K562 (cell line): ENCODE data around the gene TNFAIP8L2. TPM values are rescaled to one million over a fixed set of nuclear protein-coding genes. Genes with fewer than 3 reads are reported as not detected.

Source experiments
- ATAC-seq: fragments of 200-7000 bp; cut with Tn5 transposase; 3 replicates; pipeline ENCODE4 v1.9.1; 2020; ENCODE audit warnings: moderate library complexity
- BruUV-seq: library from RNA; stranded (reverse); fragments of 400-500 nt; replicated peaks from 2 replicates; lab custom pipeline; 2021; lab: Mats Ljungman, UMichigan
- CTCF ChIA-PET: fragments of 300-600 bp; formaldehyde crosslinking; extraction: SDS; loops from one replicate; lab custom pipeline; 2021; ENCODE audit warnings: low intra/inter-chr PET ratio; lab: Yijun Ruan, JAX
- POLR2A ChIA-PET: fragments of 300-600, 350-650 bp; sonication (Branson Sonifier 250); formaldehyde crosslinking; extraction: SDS; loops from one replicate; lab custom pipeline; 2021; ENCODE audit warnings: antibody characterized with exemption, inconsistent platforms; lab: Yijun Ruan, JAX
- DNase-seq, 4 experiments: peaks; one replicate each; pipeline versions ENCODE4 v3.0.0 to v3.0.0-alpha.2; 2011 to 2018; ENCODE audit warnings: low spot score in 3 of 4, mixed read lengths in 3 of 4; ENCODE audit errors: extremely low read depth in 1 of 4
- FAIRE-seq: peaks from 2 replicates; lab custom pipeline; 2011; peaks lifted over from hg19 to GRCh38; lab: Jason Lieb, UNC
- H2AFZ ChIP-seq: 2 replicates; pipeline ENCODE4 v1.6.0; 2011; ENCODE audit warnings: low read depth, low read length, control low read depth, inconsistent platforms
- H3K27ac ChIP-seq: fragments of 200-600 bp; 3 replicates; pipeline ENCODE4 v1.8.0; 2011; ENCODE audit warnings: low read depth, mild to moderate bottlenecking, control low read depth, inconsistent platforms, low read length, moderate library complexity, mixed read lengths; ENCODE audit errors: extremely low read depth
- H3K27me3 ChIP-seq, 2 experiments: fragments of 300-600 bp in 1 of 2; 2 replicates in 1 of 2; 3 replicates in 1 of 2; pipeline versions ENCODE4 v1.6.0 to v1.8.0; 2011; ENCODE audit warnings: inconsistent platforms in 2 of 2, low read length in 2 of 2, mild to moderate bottlenecking in 1 of 2, mixed read lengths in 1 of 2, moderate library complexity in 1 of 2; ENCODE audit not compliant: control insufficient read depth in 2 of 2, insufficient read depth in 2 of 2
- H3K36me3 ChIP-seq: fragments of 300-600 bp; 3 replicates; pipeline ENCODE4 v1.8.0; 2011; ENCODE audit warnings: mild to moderate bottlenecking, low read length, inconsistent platforms; ENCODE audit not compliant: control insufficient read depth, insufficient read depth
- H3K4me1 ChIP-seq, 2 experiments: fragments of 200-600 bp in 1 of 2; replicated peaks in 1 of 2; 2 replicates in 1 of 2; 3 replicates in 1 of 2; pipeline versions ENCODE4 v1.5.1 to v1.8.0; 2011; ENCODE audit warnings: inconsistent platforms in 2 of 2, low read length in 2 of 2, mild to moderate bottlenecking in 1 of 2, mixed read lengths in 1 of 2, moderate library complexity in 1 of 2; ENCODE audit not compliant: control insufficient read depth in 2 of 2, insufficient read depth in 2 of 2
- H3K4me2 ChIP-seq: 2 replicates; pipeline ENCODE4 v1.6.1; 2011; ENCODE audit warnings: low read length, control low read depth, inconsistent platforms, mixed read lengths; ENCODE audit not compliant: insufficient read depth
- H3K4me3 ChIP-seq: fragments of 200-600 bp; sonication (generic), shearing (Covaris generic); 2 replicates; pipeline ENCODE4 v1.5.1; 2016; ENCODE audit warnings: control low read depth, inconsistent platforms
- H3K79me2 ChIP-seq: fragments of 200-600 bp; 3 replicates; pipeline ENCODE4 v1.8.0; 2011; ENCODE audit warnings: low read length, inconsistent platforms; ENCODE audit not compliant: control insufficient read depth, insufficient read depth
- H3K9ac ChIP-seq, 2 experiments: 2 replicates each; pipeline versions ENCODE4 v1.6.0 to v1.6.1; 2011; ENCODE audit warnings: low read depth in 2 of 2, low read length in 2 of 2, control low read depth in 1 of 2, inconsistent platforms in 1 of 2, mild to moderate bottlenecking in 1 of 2, mixed read lengths in 1 of 2; ENCODE audit not compliant: insufficient read depth in 1 of 2
- H3K9me1 ChIP-seq: one replicate; pipeline ENCODE4 v1.6.0; 2011; ENCODE audit warnings: inconsistent platforms, mild to moderate bottlenecking, low read length, moderate library complexity; ENCODE audit not compliant: control insufficient read depth, insufficient read depth
- H3K9me3 ChIP-seq: replicated peaks from 2 replicates; pipeline ENCODE4 v1.5.1; 2011; ENCODE audit warnings: low read depth, low read length, inconsistent platforms; ENCODE audit not compliant: control insufficient read depth, insufficient read depth
- H4K20me1 ChIP-seq: replicated peaks from 2 replicates; pipeline ENCODE4 v1.6.1; 2011; ENCODE audit warnings: low read length, inconsistent platforms, mixed read lengths; ENCODE audit not compliant: control insufficient read depth, insufficient read depth
- BHLHE40 ChIP-seq: IDR thresholded peaks from 2 replicates; pipeline ENCODE4 v1.6.1; 2011; ENCODE audit warnings: low read length, improper control_type of control experiment
- CCAR2 ChIP-seq: fragments of 200-400 bp; formaldehyde crosslinking; IDR thresholded peaks from 2 replicates; pipeline ENCODE4 v1.6.1; 2017; ENCODE audit warnings: mild to moderate bottlenecking, low read depth, low read length
- CREM ChIP-seq: IDR thresholded peaks from 2 replicates; pipeline ENCODE4 v1.6.1; 2014; ENCODE audit warnings: antibody characterized with exemption, low read depth
- GABPB2 ChIP-seq: fragments of 250-450 bp; sonication (Bioruptor Pico); conservative IDR thresholded peaks from 2 replicates; pipeline ENCODE4 v1.5.1; 2021; ENCODE audit warnings: mild to moderate bottlenecking
- HEY1 ChIP-seq: fragments of 250-450 bp; sonication (Bioruptor Pico); IDR thresholded peaks from 2 replicates; pipeline ENCODE4 v1.5.0; 2020; ENCODE audit warnings: mild to moderate bottlenecking, moderate library complexity, borderline replicate concordance
- KAT7 ChIP-seq: sonication (generic); formaldehyde crosslinking; IDR thresholded peaks from 2 replicates; pipeline ENCODE4 v1.8.0; 2022; ENCODE audit warnings: missing genetic modification reagents, mild to moderate bottlenecking, borderline replicate concordance
- L3MBTL2 ChIP-seq: fragments of 450-650 bp; IDR thresholded peaks from 2 replicates; pipeline ENCODE4 v1.6.1; 2016; ENCODE audit warnings: mild to moderate bottlenecking, moderate library complexity
- UBTF ChIP-seq, 2 experiments: IDR thresholded peaks; 2 replicates each; pipeline ENCODE4 v1.6.1; 2012; ENCODE audit warnings: improper control_type of control experiment in 2 of 2, low read depth in 2 of 2, low read length in 2 of 2, borderline replicate concordance in 1 of 2
- ZBTB1 ChIP-seq: sonication (generic); formaldehyde crosslinking; IDR thresholded peaks from 2 replicates; pipeline ENCODE4 v1.8.1; 2023; ENCODE audit warnings: missing genetic modification reagents, low read depth, mild to moderate bottlenecking, borderline replicate concordance
- ZNF707 ChIP-seq: fragments of 250-450 bp; sonication (Bioruptor Pico); conservative IDR thresholded peaks from 2 replicates; pipeline ENCODE4 v1.8.0; 2022; ENCODE audit warnings: inconsistent platforms, mild to moderate bottlenecking, moderate library complexity
- WGBS: fragments of 100-300 bp; shearing (Covaris generic); methylation state at CpG from one replicate; pipeline ENCODE4 v1.1.6; 2016; ENCODE audit warnings: low coverage, mixed read lengths; ENCODE audit not compliant: insufficient coverage; ENCODE audit errors: missing lambda C conversion rate; 5-methylcytosine and 5-hydroxymethylcytosine counted together
- in situ Hi-C: fragments of 300-500 bp; cut with MboI; formaldehyde crosslinking; loops from 4 replicates; pipeline ENCODE4 v1.15.0; 2018; ENCODE audit warnings: inconsistent platforms, mixed read lengths
- intact Hi-C: fragments of 100-400 bp; cut with micrococcal nuclease; formaldehyde crosslinking; loops from 2 replicates; pipeline ENCODE4 v1.14.2; 2022
- polyA plus RNA-seq, 8 experiments: library from polyadenylated mRNA; depleted of rRNA in 4 of 8; stranded (reverse) in 5 of 8; unstranded in 3 of 8; fragments of >200 nt; fragmentation: Nextera tagmentation in 2 of 8; fragmentation: Illumina TruSeq in 1 of 8; extraction: Ambion mirVana in 2 of 8; extraction: Trizol in 1 of 8; gene quantifications; 2 replicates each; pipeline versions ENCODE4 v1.2.1 to v1.2.3, GENCODE V29; 2011 to 2014; ENCODE audit warnings: inconsistent platforms in 1 of 8, missing spikeins in 1 of 8
- total RNA-seq, 7 experiments: library from RNA; depleted of rRNA in 6 of 7; stranded (reverse); fragments of >200 nt in 6 of 7; fragmentation: Illumina TruSeq in 2 of 7; extraction: Trizol in 2 of 7; gene quantifications; 2 replicates each; pipeline versions ENCODE4 v1.2.1 to v1.2.3, GENCODE V29; 2011 to 2021; ENCODE audit warnings: low replicate concordance in 1 of 7

The TNFAIP8L2 gene
- total and polyA plus RNA-seq, 9 of the 15 experiments (the other 6 are each of a cell fraction or from before 2014, with no cell fraction given) = 0.05 to 1.7 (median 0.52) TPM

GRCh38 chr1:151124763-151125403, 31.6 kb upstream of the TNFAIP8L2 start:
- H3K4me2 ChIP-seq = no peak overlapping the region
- TF ChIP-seq ZBTB1 (CRISPR knock-in tag) (no peak), HEY1 (CRISPR knock-in tag) (no peak), ZNF707 (CRISPR knock-in tag) (no peak), L3MBTL2 (no peak), UBTF (IDR thresholded peaks at IDR 0.05; ENCODE audit: borderline replicate concordance in 1 of 2, low read depth in 2 of 2, low read length in 2 of 2) (no peak), CCAR2 (no peak), GABPB2 (no peak), CREM (no peak), BHLHE40 (no peak), KAT7 (CRISPR knock-in tag) (no peak)
- H3K27ac ChIP-seq = no peak overlapping the region
- 63% methylated on average over 5 of the region's 5 CpGs for WGBS
- ChIA-PET CTCF (no interaction called here), POLR2A (interaction anchor here (0.6 to 1.4 kb wide), 4 partner anchors 10 to 290 kb away, joined by 3 to 4 read pairs (median 3); no protein-coding TSS in a partner anchor)
- H3K36me3 ChIP-seq = no peaks in the 10 kb centered on the region
- ATAC-seq (no peak), FAIRE-seq (no peak), DNase-seq (peak in 1 of 4 experiments; percentile 7)
- intact Hi-C loops (no loop called here), in situ Hi-C loops (no loop called here)
- H3K4me3 ChIP-seq = no peak overlapping the region
- H2AFZ ChIP-seq = no peak overlapping the region
- no TSS peak for BruUV-seq
- no peaks in the 10 kb centered on the region for H3K9me3 ChIP-seq
- no peak overlapping the region for H3K9ac ChIP-seq
- H3K79me2 ChIP-seq = no peaks in the 10 kb centered on the region
- no peaks in the 10 kb centered on the region for H4K20me1 ChIP-seq
- H3K27me3 ChIP-seq = no peaks in the 10 kb centered on the region
- H3K4me1 ChIP-seq = no peaks in the 10 kb centered on the region; a peak in 2 of 5 replicates
- H3K9me1 ChIP-seq = no peaks in the 10 kb centered on the region
